AG04449 (cell line): ENCODE measurements around the gene STT3A.

Experiments
- CTCF ChIA-PET: fragments of 350-600 bp; formaldehyde crosslinking; extraction: SDS; loops from one replicate; lab custom pipeline; 2021; ENCODE audit warnings: antibody characterized with exemption; lab: Yijun Ruan, JAX
- POLR2A ChIA-PET: fragments of 400-600, 350-600 bp; formaldehyde crosslinking; extraction: SDS; loops from one replicate; lab custom pipeline; 2020; ENCODE audit warnings: antibody characterized with exemption, inconsistent platforms; lab: Yijun Ruan, JAX
- DNase-seq: peaks from one replicate; pipeline ENCODE4 v3.0.0-alpha.2; 2010; ENCODE audit warnings: low read depth, low spot score
- H3K4me3 ChIP-seq: 2 replicates; pipeline ENCODE4 v1.5.1; 2011; ENCODE audit warnings: low read depth, mild to moderate bottlenecking, control low read depth, low read length
- TF ChIP-seq, protein P1 (sequence below): IDR thresholded peaks from one replicate; pipeline ENCODE4 v1.5.1; 2011; ENCODE audit warnings: mild to moderate bottlenecking, moderate library complexity, low read length, control low read depth, inconsistent platforms; ENCODE audit not compliant: insufficient read depth; ENCODE audit errors: missing control alignments

STT3A gene

DNA sequence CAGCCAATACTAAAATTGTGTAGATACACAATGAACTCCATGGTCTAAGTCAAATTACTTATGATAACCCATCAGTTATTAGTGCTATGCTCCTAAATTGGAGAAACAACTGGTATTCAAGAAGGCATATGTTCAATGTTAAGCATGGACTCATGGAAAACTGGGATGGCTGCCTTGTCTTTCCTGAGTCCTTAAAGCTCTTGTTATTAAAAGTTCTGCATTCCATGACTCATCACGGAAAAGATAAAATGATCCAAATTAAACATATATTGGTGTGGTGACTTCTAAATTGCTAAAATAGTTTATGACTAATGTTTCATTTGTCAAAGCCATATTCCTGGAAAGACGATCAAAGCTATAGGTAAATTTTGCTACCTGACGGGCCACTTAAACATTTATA is 32.8 kb upstream of the STT3A start:
- no peak overlapping the region for H3K4me3 ChIP-seq
- TF ChIP-seq, protein P1, sequence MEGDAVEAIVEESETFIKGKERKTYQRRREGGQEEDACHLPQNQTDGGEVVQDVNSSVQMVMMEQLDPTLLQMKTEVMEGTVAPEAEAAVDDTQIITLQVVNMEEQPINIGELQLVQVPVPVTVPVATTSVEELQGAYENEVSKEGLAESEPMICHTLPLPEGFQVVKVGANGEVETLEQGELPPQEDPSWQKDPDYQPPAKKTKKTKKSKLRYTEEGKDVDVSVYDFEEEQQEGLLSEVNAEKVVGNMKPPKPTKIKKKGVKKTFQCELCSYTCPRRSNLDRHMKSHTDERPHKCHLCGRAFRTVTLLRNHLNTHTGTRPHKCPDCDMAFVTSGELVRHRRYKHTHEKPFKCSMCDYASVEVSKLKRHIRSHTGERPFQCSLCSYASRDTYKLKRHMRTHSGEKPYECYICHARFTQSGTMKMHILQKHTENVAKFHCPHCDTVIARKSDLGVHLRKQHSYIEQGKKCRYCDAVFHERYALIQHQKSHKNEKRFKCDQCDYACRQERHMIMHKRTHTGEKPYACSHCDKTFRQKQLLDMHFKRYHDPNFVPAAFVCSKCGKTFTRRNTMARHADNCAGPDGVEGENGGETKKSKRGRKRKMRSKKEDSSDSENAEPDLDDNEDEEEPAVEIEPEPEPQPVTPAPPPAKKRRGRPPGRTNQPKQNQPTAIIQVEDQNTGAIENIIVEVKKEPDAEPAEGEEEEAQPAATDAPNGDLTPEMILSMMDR, result no peak
- ChIA-PET POLR2A (no interaction called here), CTCF (interaction anchor here (1.2 kb wide), 1 partner anchor 9 kb away, joined by 6 read pairs; the partner anchor contains the start of gene EI24)
- no peak for DNase-seq

DNA sequence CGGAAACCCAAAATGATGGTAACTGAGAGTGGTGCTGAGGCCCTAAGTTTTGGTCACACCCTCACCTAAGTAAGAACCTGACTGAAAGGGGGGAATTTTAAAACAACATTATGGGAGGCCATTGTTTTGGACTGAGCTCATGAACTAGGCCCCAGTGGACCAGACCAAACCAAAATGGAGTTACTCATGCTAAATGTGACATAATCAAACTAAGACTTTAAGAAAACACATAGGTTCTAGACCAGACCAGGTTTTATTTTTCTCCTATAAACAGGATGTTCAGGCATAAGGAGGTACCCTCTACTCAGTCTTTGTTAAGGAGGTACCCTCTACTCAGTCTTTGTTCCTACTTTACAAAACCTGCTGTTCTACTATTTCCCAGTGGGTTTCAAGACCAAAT is 30.7 kb upstream of the STT3A start:
- TF ChIP-seq, protein P1, result no peak
- ChIA-PET POLR2A (no interaction called here), CTCF (no interaction called here)
- DNase-seq, result no peak
- no peak overlapping the region for H3K4me3 ChIP-seq

DNA sequence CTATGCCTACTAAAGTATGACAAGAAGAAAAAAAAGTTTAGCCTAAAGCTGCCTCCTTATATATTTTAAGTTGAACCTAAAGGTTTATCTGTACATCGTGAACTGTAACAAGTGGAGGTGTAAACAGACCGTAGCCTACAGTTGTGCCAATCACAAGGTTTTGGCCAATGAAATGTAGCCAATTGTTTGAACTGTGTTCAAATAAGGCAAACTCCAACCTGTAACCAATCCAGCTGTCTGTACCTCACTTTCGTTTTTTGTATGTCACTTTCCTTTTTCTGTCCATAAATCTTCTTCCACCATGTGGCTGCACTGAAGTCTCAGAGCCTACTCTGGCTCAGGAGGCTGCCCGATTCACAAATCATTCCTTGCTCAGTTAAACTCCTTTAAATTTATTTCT is 30.2 kb upstream of the STT3A start:
- no peak for DNase-seq
- no peak overlapping the region for H3K4me3 ChIP-seq
- CTCF ChIA-PET, result no interaction called here
- TF ChIP-seq, protein P1, result no peak
- POLR2A ChIA-PET, result no interaction called here

DNA sequence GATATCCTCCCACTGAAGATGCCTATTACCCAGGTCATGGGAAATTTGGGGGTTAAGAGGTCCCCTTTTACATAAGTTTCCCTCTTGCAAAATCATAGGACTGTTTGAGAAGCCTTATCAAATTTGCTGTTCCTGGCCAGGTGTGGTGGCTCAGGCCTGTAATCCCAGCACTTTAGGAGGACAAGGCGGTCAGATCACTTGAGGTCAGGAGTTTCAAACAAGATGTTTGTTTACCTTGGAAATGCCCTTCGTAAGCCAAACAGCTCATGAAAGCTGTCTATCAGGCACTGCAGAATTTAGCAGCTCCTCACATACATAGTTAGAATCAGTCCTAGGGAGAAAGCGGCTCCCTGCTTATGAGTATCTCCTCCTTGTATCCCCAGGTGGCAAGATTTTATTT is 28.3 kb upstream of the STT3A start:
- ChIA-PET CTCF (no interaction called here), POLR2A (no interaction called here)
- TF ChIP-seq, protein P1, result no peak
- no peak overlapping the region for H3K4me3 ChIP-seq
- DNase-seq, result no peak

DNA sequence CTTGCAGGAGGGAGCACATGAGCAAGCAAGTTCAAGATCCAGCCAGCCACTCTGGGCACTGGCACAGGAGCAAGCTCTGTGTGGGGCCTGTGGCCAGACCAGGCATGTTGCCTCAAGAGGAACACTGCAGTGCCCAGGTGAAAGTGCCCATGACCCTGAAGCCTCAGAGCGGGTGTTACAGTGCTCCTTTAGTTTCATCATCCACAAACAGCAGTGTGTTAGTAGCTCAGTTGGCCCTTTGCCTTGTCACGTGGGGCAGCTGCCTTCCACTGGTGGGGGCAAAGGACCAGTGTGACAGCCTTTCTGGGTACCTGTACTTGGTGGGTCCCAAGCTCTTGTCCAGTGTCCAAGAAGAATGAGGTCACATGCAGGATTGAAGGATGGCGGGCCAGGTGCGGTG is 26.4 kb upstream of the STT3A start:
- ChIA-PET POLR2A (no interaction called here), CTCF (no interaction called here)
- H3K4me3 ChIP-seq, result no peak overlapping the region
- TF ChIP-seq, protein P1, result no peak
- DNase-seq, result no peak

DNA sequence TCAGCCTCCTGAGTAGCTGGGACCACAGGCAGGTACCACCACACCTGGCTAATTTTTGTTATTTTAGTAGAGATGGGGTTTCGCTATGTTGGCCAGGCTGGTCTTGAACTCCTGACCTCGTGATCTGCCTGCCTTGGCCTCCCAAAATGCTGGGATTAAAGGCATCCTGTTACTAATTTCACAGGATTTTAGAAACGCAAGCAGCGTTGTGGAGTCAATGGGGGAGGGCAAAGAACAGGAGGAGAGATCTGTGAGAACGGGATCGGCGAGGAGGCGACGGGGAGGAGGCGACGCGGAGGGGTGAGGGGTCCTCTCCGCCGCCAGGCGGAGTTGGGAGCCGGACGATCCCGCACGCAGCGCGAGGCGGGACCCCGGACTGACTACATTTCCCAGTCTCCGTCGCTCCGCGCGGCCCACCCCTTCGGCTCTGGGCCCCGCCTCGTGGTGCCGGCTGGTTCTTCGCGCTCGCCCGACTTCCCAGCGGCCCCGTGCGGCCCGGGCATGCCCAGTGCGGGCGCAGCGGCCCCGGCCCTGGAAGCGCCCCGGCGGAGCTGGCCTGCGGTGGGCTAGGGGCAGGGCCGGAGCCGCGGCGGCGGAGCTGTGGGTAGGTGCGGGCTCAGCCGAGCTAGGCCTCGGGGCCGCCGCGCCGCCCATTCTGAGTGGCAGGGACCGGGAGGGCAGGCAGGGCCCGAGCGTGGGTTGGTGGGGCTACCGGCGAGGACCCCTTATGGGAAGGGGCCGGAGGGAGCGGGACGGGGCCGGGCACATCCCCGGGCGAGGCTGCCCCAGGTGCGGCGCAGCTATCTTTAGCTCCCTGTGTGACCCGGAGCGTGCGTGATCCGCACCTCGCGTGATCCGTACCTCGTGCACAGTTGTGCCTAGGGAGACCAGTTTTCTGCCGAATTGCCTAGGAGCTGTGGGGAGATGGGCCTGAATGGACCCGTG is 23.4 kb upstream of the STT3A start, which contains the start of gene EI24:
TSS of gene EI24 (plus strand) at position 508 of the 945 bp plus-strand sequence. CDS start 3,051 bp downstream, outside the sequence.
- TF ChIP-seq, protein P1, result peak; percentile 85
- H3K4me3 ChIP-seq, result peak within 1 kb of the TSS; percentile 95
- DNase-seq, result peak; percentile 41
- ChIA-PET POLR2A (interaction anchor here (0.5 to 1.7 kb wide), 6 partner anchors 14 to 76 kb away, joined by 3 to 15 read pairs (median 6); partner anchors contain the start of gene STT3A), CTCF (interaction anchor here (0.8 to 1.7 kb wide), 11 partner anchors 10 to 427 kb away, joined by 3 to 8 read pairs (median 4); no protein-coding TSS in a partner anchor)
